Vagina (tissue), 2 donors: ENCODE measurements around the gene ESPNL. TPM values are rescaled to one million over a fixed set of nuclear protein-coding genes. Genes with fewer than 3 reads are reported as not detected.
"Not testable (repeated sequence)": the region's sequence is repeated elsewhere in the genome, so short reads cannot be mapped to it uniquely, and the experiment has no call there.

ENCODE experiments used
- DNase-seq, 2 donors: peaks; one replicate each; pipeline ENCODE4 v3.0.0-alpha.2; 2017; ENCODE audit errors: extremely low spot score in 2 of 2
- H3K27ac ChIP-seq: fragments of 200-600 bp; sonication (generic); one replicate; pipeline ENCODE4 v1.5.1; 2019
- H3K27me3 ChIP-seq: fragments of 200-600 bp; sonication (generic); one replicate; pipeline ENCODE4 v1.5.1; 2019
- H3K36me3 ChIP-seq, 2 donors: fragments of 200-600 bp; sonication (generic); one replicate each; pipeline ENCODE4 v1.5.1; 2017 to 2019
- H3K4me1 ChIP-seq: fragments of 200-600 bp; sonication (generic); one replicate; pipeline ENCODE4 v1.5.1; 2019
- H3K4me3 ChIP-seq, 2 donors: fragments of 200-600 bp; sonication (generic); 1 replicate in 1 of 2; 2 replicates in 1 of 2; pipeline ENCODE4 v1.5.1; 2016 to 2019
- H3K9me3 ChIP-seq: fragments of 200-600 bp; sonication (generic); one replicate; pipeline ENCODE4 v1.5.1; 2019
- CTCF ChIP-seq, 3 experiments: fragments of 450-650 bp in 2 of 3; fragments of 200-600 bp in 1 of 3; sonication (generic) in 1 of 3; IDR thresholded peaks; one replicate each; pipeline ENCODE4 v1.5.1; 2017 to 2019; ENCODE audit warnings: antibody characterized with exemption in 3 of 3, mild to moderate bottlenecking in 2 of 3, moderate library complexity in 2 of 3
- POLR2A ChIP-seq, 2 donors: fragments of 450-650 bp; IDR thresholded peaks; one replicate each; pipeline ENCODE4 v1.6.1; 2017; ENCODE audit warnings: antibody characterized with exemption in 2 of 2, mild to moderate bottlenecking in 2 of 2, moderate library complexity in 2 of 2
- POLR2AphosphoS5 ChIP-seq, 2 donors: sonication (generic); formaldehyde crosslinking; IDR thresholded peaks; one replicate each; pipeline ENCODE4 v1.9.0; 2017; ENCODE audit warnings: antibody characterized with exemption in 2 of 2, mild to moderate bottlenecking in 2 of 2, low read depth in 1 of 2; ENCODE audit not compliant: insufficient read depth in 1 of 2
- intact Hi-C: fragments of 100-400 bp; cut with DNase I; formaldehyde crosslinking; loops from one replicate; pipeline ENCODE4 v1.15.1; 2023
- total RNA-seq: library from RNA; depleted of rRNA; stranded (reverse); fragments of >200 nt; gene quantifications from one replicate; pipeline ENCODE4 v1.2.3, GENCODE V29; 2016

ESPNL gene
- total RNA-seq, result 0.74 TPM

- DNase-seq, result peak; percentile 79 to 88
- Histone ChIP-seq H3K4me1 (no peaks in the 10 kb centered on the region), H3K36me3 (no peaks in the 10 kb centered on the region), H3K9me3 (no peaks in the 10 kb centered on the region), H3K27me3 (no peaks in the 10 kb centered on the region), H3K4me3 (no peak within 1 kb of the TSS), H3K27ac (no peak within 1 kb of the TSS)
- TF ChIP-seq POLR2A (IDR thresholded peaks at IDR 0.05) (no peak), CTCF (IDR thresholded peaks at IDR 0.05) (no peak), POLR2AphosphoS5 (IDR thresholded peaks at IDR 0.05; ENCODE audit: insufficient read depth in 1 of 2, low read depth in 1 of 2) (no peak)
- intact Hi-C loops, result no loop called here
Observed at GRCh38 chr2:238100049-238100820, at the start of gene ESPNL. Gene ESPNL (plus strand): TSS chr2:238100340. CDS start chr2:238100420, 80 bp downstream.

DNA sequence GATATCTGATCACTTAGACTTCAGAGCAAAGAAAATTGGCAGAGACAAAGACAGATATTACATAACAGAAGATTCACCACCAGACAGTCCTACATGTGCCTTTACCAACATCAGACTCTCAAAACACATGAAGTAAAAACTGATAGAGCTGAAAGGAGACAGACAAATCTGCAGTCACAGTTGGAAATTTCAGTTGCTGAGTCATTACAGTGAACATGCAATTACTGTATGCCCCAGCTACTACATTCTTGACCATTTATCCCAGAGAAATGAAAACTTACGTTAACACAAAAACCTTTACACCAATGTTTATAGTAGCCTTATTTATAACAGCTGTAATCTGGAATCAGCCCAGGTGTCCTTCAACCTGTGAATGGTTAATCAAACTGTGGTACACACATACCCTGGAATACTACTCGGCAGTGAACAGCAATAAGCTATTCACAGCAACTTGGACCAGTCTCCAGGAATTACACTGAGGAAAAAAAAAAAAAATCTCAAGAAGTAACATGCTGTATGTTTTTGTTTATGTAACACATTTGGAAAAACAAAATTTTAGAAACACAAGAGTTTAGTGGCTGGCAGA is 46.9 kb upstream of the ESPNL start:
- intact Hi-C loops, result no loop called here
- H3K27ac ChIP-seq, result no peak overlapping the region

GRCh38 chr2:238055841-238056240 is 44.3 kb upstream of the ESPNL start:
- no peak overlapping the region for H3K4me3 ChIP-seq
- H3K27ac ChIP-seq, result no peak overlapping the region
- intact Hi-C loops, result no loop called here
- H3K27me3 ChIP-seq, result no peaks in the 10 kb centered on the region
- DNase-seq, result no peak
- no peaks in the 10 kb centered on the region for H3K36me3 ChIP-seq
- TF ChIP-seq POLR2A (IDR thresholded peaks at IDR 0.05) (no peak), POLR2AphosphoS5 (IDR thresholded peaks at IDR 0.05; ENCODE audit: insufficient read depth in 1 of 2, low read depth in 1 of 2) (no peak), CTCF (IDR thresholded peaks at IDR 0.05) (no peak)
- H3K9me3 ChIP-seq, result no peaks in the 10 kb centered on the region
- H3K4me1 ChIP-seq, result peaks cover 9% of the 10 kb centered on the region

More for the DNA sequence above, 46.9 kb upstream of the ESPNL start:
- no peaks in the 10 kb centered on the region for H3K9me3 ChIP-seq
- H3K4me3 ChIP-seq, result no peak overlapping the region
- TF ChIP-seq POLR2AphosphoS5 (IDR thresholded peaks at IDR 0.05; ENCODE audit: insufficient read depth in 1 of 2, low read depth in 1 of 2) (no peak), POLR2A (IDR thresholded peaks at IDR 0.05) (no peak), CTCF (IDR thresholded peaks at IDR 0.05) (no peak)
- no peak for DNase-seq
- no peaks in the 10 kb centered on the region for H3K4me1 ChIP-seq
- no peaks in the 10 kb centered on the region for H3K27me3 ChIP-seq
- no peaks in the 10 kb centered on the region for H3K36me3 ChIP-seq

GRCh38 chr2:238057696-238058575 is 42.2 kb upstream of the ESPNL start:
- H3K4me3 ChIP-seq, H3K27ac ChIP-seq, H3K27me3 ChIP-seq, H3K36me3 ChIP-seq, H3K9me3 ChIP-seq, intact Hi-C loops, DNase-seq: not testable (repeated sequence)
- peaks cover 20% of the 10 kb centered on the region for H3K4me1 ChIP-seq

- intact Hi-C loops, result no loop called here
- TF ChIP-seq POLR2AphosphoS5 (IDR thresholded peaks at IDR 0.05; ENCODE audit: insufficient read depth in 1 of 2, low read depth in 1 of 2) (no peak), POLR2A (IDR thresholded peaks at IDR 0.05) (no peak), CTCF (IDR thresholded peaks at IDR 0.05) (no peak)
- peak overlapping the region; percentile 80 to 84 for H3K4me3 ChIP-seq
- H3K4me1 ChIP-seq, result peaks cover 20% of the 10 kb centered on the region
- no peaks in the 10 kb centered on the region for H3K9me3 ChIP-seq
- H3K27me3 ChIP-seq, result no peaks in the 10 kb centered on the region
- no peak for DNase-seq
- no peaks in the 10 kb centered on the region for H3K36me3 ChIP-seq
- no peak overlapping the region for H3K27ac ChIP-seq
Observed at GRCh38 chr2:238059505-238059904, 40.6 kb upstream of the ESPNL start.
